Neural progenitor cell (in vitro differentiated cells): ENCODE results near the gene ADH1C.

Source experiments
- EZH2 ChIP-seq: fragments of 200-600 bp; sonication (generic); IDR thresholded peaks from 2 replicates; pipeline ENCODE4 v1.6.1; 2017; ENCODE audit warnings: antibody characterized with exemption, mild to moderate bottlenecking, moderate library complexity
- EZH2phosphoT487 ChIP-seq: fragments of 200-600 bp; sonication (generic); IDR thresholded peaks from 2 replicates; pipeline ENCODE4 v1.6.1; 2017; ENCODE audit warnings: antibody characterized with exemption
- TF ChIP-seq, protein P1 (sequence below): fragments of 200-600 bp; sonication (generic); IDR thresholded peaks from 2 replicates; pipeline ENCODE4 v1.5.1; 2017; ENCODE audit warnings: antibody characterized with exemption, mild to moderate bottlenecking

DNA sequence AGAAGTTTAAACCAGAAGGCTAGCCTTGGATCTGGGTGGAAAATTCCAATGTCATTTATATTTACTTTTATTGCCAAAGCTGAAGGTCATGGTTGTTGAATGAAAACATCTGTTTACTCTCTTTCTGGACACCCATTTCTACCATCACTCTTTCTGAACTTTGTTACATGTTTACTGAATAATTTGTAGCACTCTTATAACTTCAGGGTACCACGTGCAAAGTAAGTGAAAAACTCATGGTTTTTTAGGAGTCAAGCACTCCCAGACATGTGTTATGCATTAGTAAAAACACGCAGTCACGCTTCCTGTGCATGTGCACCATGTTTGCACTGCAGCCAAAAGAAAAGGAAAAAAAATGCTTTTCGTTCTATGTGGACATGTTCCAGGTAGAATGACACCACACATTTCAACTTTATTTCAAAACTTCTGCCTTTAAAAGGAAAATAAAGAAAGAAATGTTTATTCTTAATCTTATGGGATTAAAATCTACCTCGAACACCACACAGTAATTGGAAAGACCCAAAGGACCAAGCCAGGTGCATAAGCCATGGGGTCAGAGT, 31.4 kb upstream of the ADH1C start:
- TF ChIP-seq, protein P1, sequence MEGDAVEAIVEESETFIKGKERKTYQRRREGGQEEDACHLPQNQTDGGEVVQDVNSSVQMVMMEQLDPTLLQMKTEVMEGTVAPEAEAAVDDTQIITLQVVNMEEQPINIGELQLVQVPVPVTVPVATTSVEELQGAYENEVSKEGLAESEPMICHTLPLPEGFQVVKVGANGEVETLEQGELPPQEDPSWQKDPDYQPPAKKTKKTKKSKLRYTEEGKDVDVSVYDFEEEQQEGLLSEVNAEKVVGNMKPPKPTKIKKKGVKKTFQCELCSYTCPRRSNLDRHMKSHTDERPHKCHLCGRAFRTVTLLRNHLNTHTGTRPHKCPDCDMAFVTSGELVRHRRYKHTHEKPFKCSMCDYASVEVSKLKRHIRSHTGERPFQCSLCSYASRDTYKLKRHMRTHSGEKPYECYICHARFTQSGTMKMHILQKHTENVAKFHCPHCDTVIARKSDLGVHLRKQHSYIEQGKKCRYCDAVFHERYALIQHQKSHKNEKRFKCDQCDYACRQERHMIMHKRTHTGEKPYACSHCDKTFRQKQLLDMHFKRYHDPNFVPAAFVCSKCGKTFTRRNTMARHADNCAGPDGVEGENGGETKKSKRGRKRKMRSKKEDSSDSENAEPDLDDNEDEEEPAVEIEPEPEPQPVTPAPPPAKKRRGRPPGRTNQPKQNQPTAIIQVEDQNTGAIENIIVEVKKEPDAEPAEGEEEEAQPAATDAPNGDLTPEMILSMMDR, result no peak
- TF ChIP-seq EZH2, result no peak
- TF ChIP-seq EZH2phosphoT487, result no peak
